ENCODE results near the gene HSPBP1. TPM values are rescaled to one million over a fixed set of nuclear protein-coding genes. Genes with fewer than 3 reads are reported as not detected.
A peak's percentile ranks its signal among the peaks of the same experiment; 100 is the strongest.

Gene HSPBP1
- total and polyA plus RNA-seq, 9 of the 15 experiments (the other 6 are each of a cell fraction or from before 2014, with no cell fraction given), result 0.83 to 81.3 (median 21.8) TPM

DNA sequence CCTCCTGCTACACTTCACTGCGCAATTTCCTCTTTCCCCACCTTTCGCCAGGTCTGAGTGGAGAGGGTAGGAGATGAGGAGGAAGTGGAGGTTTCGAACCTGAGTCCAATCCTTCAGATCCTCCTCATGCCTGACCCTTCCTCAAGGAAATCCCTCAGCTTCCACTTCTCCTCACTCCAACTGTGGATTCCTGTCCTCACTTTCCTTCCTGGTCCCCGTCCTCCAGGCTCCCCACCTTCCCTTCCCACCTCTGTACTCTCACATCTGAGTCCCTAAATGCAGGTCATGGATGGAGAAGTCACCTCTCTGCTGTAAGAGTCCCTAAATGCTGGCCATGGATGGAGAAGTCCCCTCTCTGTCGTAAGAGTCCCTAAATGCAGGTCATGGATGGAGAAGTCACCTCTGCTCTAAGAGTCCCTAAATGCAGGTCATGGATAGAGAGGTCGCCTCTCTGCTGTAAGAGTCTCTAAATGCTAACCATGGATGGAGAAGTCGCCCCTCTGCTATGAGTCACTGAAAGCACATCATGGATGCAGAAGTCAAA is 54.4 kb downstream of the HSPBP1 start:
- no peaks in the 10 kb centered on the region for H3K79me2 ChIP-seq (ENCODE audit: control insufficient read depth, insufficient read depth, low read length)
- H3K4me2 ChIP-seq (ENCODE audit: insufficient read depth, low read length), result no peak overlapping the region
- peak; percentile 76 for FAIRE-seq
- no peak for DNase-seq (ENCODE audit: extremely low read depth in 1 of 4, low spot score in 3 of 4)
- H3K9me3 ChIP-seq (replicated peaks; ENCODE audit: control insufficient read depth, insufficient read depth, low read depth, low read length), result peaks cover under 1% of the 10 kb centered on the region; the same call in 1 of the 2 replicates
- peaks cover 3% of the 10 kb centered on the region for H3K9me1 ChIP-seq (ENCODE audit: control insufficient read depth, insufficient read depth, low read length)
- CTCF ChIA-PET (ENCODE audit: low intra/inter-chr PET ratio), result no interaction called here
- H3K36me3 ChIP-seq (ENCODE audit: control insufficient read depth, insufficient read depth, low read length), result peaks cover 52% of the 10 kb centered on the region; the same call in 1 of the 3 replicates
- in situ Hi-C loops (cut with MboI) (no loop called here), intact Hi-C loops (cut with micrococcal nuclease) (no loop called here)
- TF ChIP-seq ESRRA (IDR thresholded peaks at IDR 0.05; ENCODE audit: borderline replicate concordance, low read depth) (peak; percentile 29; the same call in 1 of the 2 replicates), SPI1 (IDR thresholded peaks at IDR 0.05; ENCODE audit: borderline replicate concordance, low read depth, low read length) (0 out of 2 replicates have a peak, but pooled peaks have one; percentile 17), ZNF785 (CRISPR knock-in tag; IDR thresholded peaks at IDR 0.05) (no peak), BCOR (IDR thresholded peaks at IDR 0.05) (0 out of 2 replicates have a peak, but pooled peaks have one; percentile 39), POLR2AphosphoS5 (IDR thresholded peaks at IDR 0.05; ENCODE audit: control insufficient read depth, insufficient read depth, low read depth, low read length) (peak; percentile 40; the same call in 1 of the 2 replicates), POLR2A (conservative IDR thresholded peaks at IDR 0.05) (peak; percentile 51), POLR2B (IDR thresholded peaks at IDR 0.05; ENCODE audit: low read depth, partially characterized antibody) (peak; percentile 57), RBM25 (IDR thresholded peaks at IDR 0.05; ENCODE audit: low read depth, low read length, severe bottlenecking) (peak; percentile 57), SMARCA5 (IDR thresholded peaks at IDR 0.05) (0 out of 2 replicates have a peak, but pooled peaks have one; percentile 77), MYNN (IDR thresholded peaks at IDR 0.05) (peak; percentile 100), MYNN (CRISPR knock-in tag; IDR thresholded peaks at IDR 0.05) (peak; percentile 96), C11orf30 (IDR thresholded peaks at IDR 0.05; ENCODE audit: low read depth) (no peak)
- TF ChIP-seq, protein P1, sequence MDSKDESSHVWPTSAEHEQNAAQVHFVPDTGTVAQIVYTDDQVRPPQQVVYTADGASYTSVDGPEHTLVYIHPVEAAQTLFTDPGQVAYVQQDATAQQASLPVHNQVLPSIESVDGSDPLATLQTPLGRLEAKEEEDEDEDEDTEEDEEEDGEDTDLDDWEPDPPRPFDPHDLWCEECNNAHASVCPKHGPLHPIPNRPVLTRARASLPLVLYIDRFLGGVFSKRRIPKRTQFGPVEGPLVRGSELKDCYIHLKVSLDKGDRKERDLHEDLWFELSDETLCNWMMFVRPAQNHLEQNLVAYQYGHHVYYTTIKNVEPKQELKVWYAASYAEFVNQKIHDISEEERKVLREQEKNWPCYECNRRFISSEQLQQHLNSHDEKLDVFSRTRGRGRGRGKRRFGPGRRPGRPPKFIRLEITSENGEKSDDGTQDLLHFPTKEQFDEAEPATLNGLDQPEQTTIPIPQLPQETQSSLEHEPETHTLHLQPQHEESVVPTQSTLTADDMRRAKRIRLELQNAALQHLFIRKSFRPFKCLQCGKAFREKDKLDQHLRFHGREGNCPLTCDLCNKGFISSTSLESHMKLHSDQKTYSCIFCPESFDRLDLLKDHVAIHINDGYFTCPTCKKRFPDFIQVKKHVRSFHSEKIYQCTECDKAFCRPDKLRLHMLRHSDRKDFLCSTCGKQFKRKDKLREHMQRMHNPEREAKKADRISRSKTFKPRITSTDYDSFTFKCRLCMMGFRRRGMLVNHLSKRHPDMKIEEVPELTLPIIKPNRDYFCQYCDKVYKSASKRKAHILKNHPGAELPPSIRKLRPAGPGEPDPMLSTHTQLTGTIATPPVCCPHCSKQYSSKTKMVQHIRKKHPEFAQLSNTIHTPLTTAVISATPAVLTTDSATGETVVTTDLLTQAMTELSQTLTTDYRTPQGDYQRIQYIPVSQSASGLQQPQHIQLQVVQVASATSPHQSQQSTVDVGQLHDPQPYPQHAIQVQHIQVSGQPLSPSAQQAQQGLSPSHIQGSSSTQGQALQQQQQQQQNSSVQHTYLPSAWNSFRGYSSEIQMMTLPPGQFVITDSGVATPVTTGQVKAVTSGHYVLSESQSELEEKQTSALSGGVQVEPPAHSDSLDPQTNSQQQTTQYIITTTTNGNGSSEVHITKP (IDR thresholded peaks at IDR 0.05; ENCODE audit: partially characterized antibody), result no peak
- BruUV-seq (replicated peaks), result no TSS peak
- peak; percentile 40 for ATAC-seq
- H3K27ac ChIP-seq (ENCODE audit: extremely low read depth, low read depth, low read length), result no peak overlapping the region
- POLR2A ChIA-PET, result interaction anchor here (0.6 kb wide), 3 partner anchors 9 to 290 kb away, joined by 3 to 4 read pairs (median 4); no protein-coding TSS in a partner anchor
- H3K9ac ChIP-seq (ENCODE audit: insufficient read depth in 1 of 2, low read depth in 2 of 2, low read length in 2 of 2), result peak overlapping the region in 1 of 2 experiments; percentile 46; a peak in 1 of 4 replicates
- no peaks in the 10 kb centered on the region for H4K20me1 ChIP-seq (replicated peaks; ENCODE audit: control insufficient read depth, insufficient read depth, low read length)
- H3K27me3 ChIP-seq (ENCODE audit: control insufficient read depth in 2 of 2, insufficient read depth in 2 of 2, low read length in 2 of 2), result no peaks in the 10 kb centered on the region
- WGBS (ENCODE audit: insufficient coverage, low coverage, missing lambda C conversion rate), result 74% methylated on average over 7 of the region's 7 CpGs
- H2AFZ ChIP-seq (ENCODE audit: low read depth, low read length), result no peak overlapping the region
- peaks cover 0 to 39% of the 10 kb centered on the region in 2 experiments; a peak in 2 of 5 replicates for H3K4me1 ChIP-seq (replicated peaks in 1 of 2; ENCODE audit: control insufficient read depth in 2 of 2, insufficient read depth in 2 of 2, low read length in 2 of 2)
- no peak overlapping the region for H3K4me3 ChIP-seq
